HEK293 (cell line): ENCODE data around the gene TMEM131L.

ENCODE experiments used
- CTCF ChIA-PET: fragments of 350-600 bp; formaldehyde crosslinking; extraction: SDS; loops from one replicate; lab custom pipeline; 2021; ENCODE audit warnings: antibody characterized with exemption; lab: Yijun Ruan, JAX
- POLR2A ChIA-PET: fragments of 300-600 bp; formaldehyde crosslinking; extraction: SDS; loops from one replicate; lab custom pipeline; 2020; ENCODE audit warnings: antibody characterized with exemption, inconsistent platforms; lab: Yijun Ruan, JAX
- H3K27ac ChIP-seq: fragments of 200-500 bp; sonication (Bioruptor generic); 2 replicates; pipeline ENCODE4 v1.5.1; 2014; ENCODE audit warnings: low read depth, low read length, control low read depth, inconsistent platforms; ENCODE audit errors: extremely low read depth
- H3K36me3 ChIP-seq, 2 experiments: fragments of 200-500 bp in 1 of 2; sonication (Bioruptor generic) in 1 of 2; 1 replicate in 1 of 2; 2 replicates in 1 of 2; pipeline ENCODE4 v1.5.1; 2014 to 2017; ENCODE audit warnings: inconsistent platforms in 2 of 2, low read length in 2 of 2; ENCODE audit not compliant: control insufficient read depth in 2 of 2, insufficient read depth in 1 of 2
- H3K4me1 ChIP-seq: fragments of 200-500 bp; sonication (Bioruptor generic); 2 replicates; pipeline ENCODE4 v1.5.1; 2014; ENCODE audit warnings: mild to moderate bottlenecking, low read length, inconsistent platforms; ENCODE audit not compliant: control insufficient read depth, insufficient read depth
- H3K4me3 ChIP-seq: 2 replicates; pipeline ENCODE4 v1.5.1; 2011; ENCODE audit warnings: low read depth, mild to moderate bottlenecking, control low read depth, low read length, moderate library complexity
- H3K9me3 ChIP-seq: fragments of 200-500 bp; sonication (Bioruptor generic); 2 replicates; pipeline ENCODE4 v1.5.1; 2014; ENCODE audit warnings: low read depth, low read length, inconsistent platforms; ENCODE audit not compliant: control insufficient read depth, insufficient read depth
- BCL11A ChIP-seq: fragments of 450-650 bp; formaldehyde crosslinking; IDR thresholded peaks from 2 replicates; pipeline ENCODE4 v1.5.1; 2016; ENCODE audit warnings: low read depth, missing biosample characterization, missing genetic modification characterization
- FEZF1 ChIP-seq: fragments of 450-650 bp; formaldehyde crosslinking; IDR thresholded peaks from 2 replicates; pipeline ENCODE4 v1.5.1; 2016; ENCODE audit warnings: missing biosample characterization, missing genetic modification characterization
- INSM2 ChIP-seq: fragments of 450-650 bp; formaldehyde crosslinking; IDR thresholded peaks from 2 replicates; pipeline ENCODE4 v1.5.1; 2016; ENCODE audit warnings: missing biosample characterization, missing genetic modification characterization
- KLF7 ChIP-seq: fragments of 450-650 bp; formaldehyde crosslinking; IDR thresholded peaks from 2 replicates; pipeline ENCODE4 v1.5.1; 2016; ENCODE audit warnings: missing biosample characterization, missing genetic modification characterization, borderline replicate concordance
- MYNN ChIP-seq: fragments of 450-650 bp; formaldehyde crosslinking; IDR thresholded peaks from 2 replicates; pipeline ENCODE4 v1.5.1; 2016; ENCODE audit warnings: missing biosample characterization, missing genetic modification characterization, borderline replicate concordance
- ZBTB11 ChIP-seq: fragments of 450-650 bp; formaldehyde crosslinking; conservative IDR thresholded peaks from 2 replicates; pipeline ENCODE4 v1.5.1; 2016; ENCODE audit warnings: low read depth, missing biosample characterization, missing genetic modification characterization
- ZIC2 ChIP-seq: fragments of 450-650 bp; formaldehyde crosslinking; IDR thresholded peaks from 2 replicates; pipeline ENCODE4 v1.5.1; 2016; ENCODE audit warnings: missing biosample characterization, missing genetic modification characterization
- ZNF169 ChIP-seq: fragments of 450-650 bp; formaldehyde crosslinking; IDR thresholded peaks from 2 replicates; pipeline ENCODE4 v1.5.1; 2016; ENCODE audit warnings: missing biosample characterization, missing genetic modification characterization
- ZNF2 ChIP-seq: fragments of 450-650 bp; formaldehyde crosslinking; IDR thresholded peaks from 2 replicates; pipeline ENCODE4 v1.5.1; 2016; ENCODE audit warnings: missing biosample characterization, missing genetic modification characterization
- ZNF24 ChIP-seq: fragments of 450-650 bp; formaldehyde crosslinking; IDR thresholded peaks from 2 replicates; pipeline ENCODE4 v1.5.1; 2016; ENCODE audit warnings: missing biosample characterization, missing genetic modification characterization
- ZNF280C ChIP-seq: fragments of 450-650 bp; formaldehyde crosslinking; IDR thresholded peaks from 2 replicates; pipeline ENCODE4 v1.5.1; 2016; ENCODE audit warnings: missing biosample characterization, missing genetic modification characterization
- ZNF324 ChIP-seq: fragments of 450-650 bp; formaldehyde crosslinking; IDR thresholded peaks from 2 replicates; pipeline ENCODE4 v1.5.1; 2016; ENCODE audit warnings: missing biosample characterization, missing genetic modification characterization
- ZNF366 ChIP-seq: fragments of 450-650 bp; formaldehyde crosslinking; conservative IDR thresholded peaks from 2 replicates; pipeline ENCODE4 v1.5.1; 2016; ENCODE audit warnings: missing biosample characterization, missing genetic modification characterization
- ZNF37A ChIP-seq: fragments of 450-650 bp; IDR thresholded peaks from 2 replicates; pipeline ENCODE4 v1.5.1; 2018; ENCODE audit warnings: missing biosample characterization, missing genetic modification characterization
- ZNF596 ChIP-seq: fragments of 450-650 bp; IDR thresholded peaks from 2 replicates; pipeline ENCODE4 v1.5.0; 2018; ENCODE audit warnings: missing biosample characterization, mild to moderate bottlenecking, missing genetic modification characterization, moderate library complexity
- ZNF623 ChIP-seq: fragments of 450-650 bp; formaldehyde crosslinking; IDR thresholded peaks from 2 replicates; pipeline ENCODE4 v1.5.1; 2016; ENCODE audit warnings: missing biosample characterization, missing genetic modification characterization
- ZNF629 ChIP-seq: fragments of 450-650 bp; formaldehyde crosslinking; IDR thresholded peaks from 2 replicates; pipeline ENCODE4 v1.5.1; 2017; ENCODE audit warnings: missing biosample characterization, missing genetic modification characterization
- ZNF645 ChIP-seq: fragments of 450-650 bp; formaldehyde crosslinking; IDR thresholded peaks from 2 replicates; pipeline ENCODE4; 2016; ENCODE audit warnings: missing biosample characterization, missing genetic modification characterization
- ZNF677 ChIP-seq: fragments of 450-650 bp; IDR thresholded peaks from 2 replicates; pipeline ENCODE4 v1.5.0; 2018; ENCODE audit warnings: missing biosample characterization, mild to moderate bottlenecking, missing genetic modification characterization, moderate library complexity

Gene TMEM131L

GRCh38 chr4:153486281-153487151 lies 20.4 kb downstream of the TMEM131L start (continued):
- TF ChIP-seq ZNF280C (tag by site-specific recombination) (no peak), ZBTB11 (tag by site-specific recombination) (no peak), FEZF1 (tag by site-specific recombination) (no peak), MYNN (tag by site-specific recombination) (no peak), INSM2 (0 out of 2 replicates have a peak, but pooled peaks have one; percentile 44), ZNF629 (tag by site-specific recombination) (peak; percentile 78), ZNF324 (no peak), ZNF623 (tag by site-specific recombination) (no peak)

- Histone ChIP-seq H3K4me1 (peaks cover 30% of the 10 kb centered on the region), H3K27ac (no peak overlapping the region), H3K4me3 (no peak overlapping the region), H3K9me3 (no peaks in the 10 kb centered on the region), H3K36me3 (no peaks in the 10 kb centered on the region)
- no peak for TF ChIP-seq ZNF37A (tag by site-specific recombination)
- peak; percentile 79; the same call in 1 of the 2 replicates for TF ChIP-seq ZIC2 (tag by site-specific recombination)
- ChIA-PET POLR2A (no interaction called here), CTCF (no interaction called here)
Observed at GRCh38 chr4:153488006-153488891, 22.1 kb downstream of the TMEM131L start.

- no peak overlapping the region for H3K27ac ChIP-seq
- no peaks in the 10 kb centered on the region for H3K36me3 ChIP-seq
- ChIA-PET POLR2A (no interaction called here), CTCF (interaction anchor here (0.5 kb wide), 1 partner anchor 12 kb away, joined by 6 read pairs; no protein-coding TSS in a partner anchor)
- peaks cover 26% of the 10 kb centered on the region for H3K4me1 ChIP-seq
- no peak overlapping the region for H3K4me3 ChIP-seq
- H3K9me3 ChIP-seq: no peaks in the 10 kb centered on the region
- TF ChIP-seq ZNF677 (tag by site-specific recombination): no peak
- TF ChIP-seq ZNF2 (tag by site-specific recombination): no peak
- TF ChIP-seq ZNF24 (tag by site-specific recombination): peak; percentile 43; the same call in 1 of the 2 replicates
- peak; percentile 22; the same call in 1 of the 2 replicates for TF ChIP-seq ZNF366 (tag by site-specific recombination)
- peak; percentile 80; the same call in 1 of the 2 replicates for TF ChIP-seq BCL11A
- TF ChIP-seq ZNF596 (tag by site-specific recombination): 0 out of 2 replicates have a peak, but pooled peaks have one; percentile 39
- no peak for TF ChIP-seq ZNF169 (tag by site-specific recombination)
- no peak for TF ChIP-seq ZNF645
- no peak for TF ChIP-seq KLF7 (tag by site-specific recombination)
- TF ChIP-seq INSM2: peak; percentile 73; the same call in 1 of the 2 replicates
Observed at GRCh38 chr4:153489856-153490558, 23.8 kb downstream of the TMEM131L start.
